Endothelial cell of umbilical vein (primary cell): ENCODE results near the gene CLDN22.

Source experiments
- CTCF ChIP-seq, 2 donors: IDR thresholded peaks; 1 replicate in 1 of 2; 2 replicates in 1 of 2; pipeline ENCODE4 v1.5.1; 2011; ENCODE audit warnings: low read length in 2 of 2, mild to moderate bottlenecking in 2 of 2, moderate library complexity in 2 of 2, control low read depth in 1 of 2, inconsistent platforms in 1 of 2, low read depth in 1 of 2; ENCODE audit not compliant: insufficient read depth in 1 of 2; ENCODE audit errors: extremely low read depth in 1 of 2
- EZH2 ChIP-seq: IDR thresholded peaks from 2 replicates; pipeline ENCODE4 v1.6.1; 2012; ENCODE audit warnings: borderline replicate concordance, low read depth, mild to moderate bottlenecking, moderate library complexity, low read length, inconsistent platforms; ENCODE audit not compliant: severe bottlenecking
- FOS ChIP-seq: IDR thresholded peaks from 2 replicates; pipeline ENCODE4 v1.6.1; 2011; ENCODE audit warnings: mild to moderate bottlenecking, low read length, moderate library complexity, borderline replicate concordance; ENCODE audit not compliant: insufficient read depth
- GATA2 ChIP-seq: IDR thresholded peaks from 2 replicates; pipeline ENCODE4 v1.7.0; 2011; ENCODE audit warnings: low read depth, mild to moderate bottlenecking, moderate library complexity, mixed read lengths, low read length; ENCODE audit not compliant: insufficient read length, insufficient read depth
- JUN ChIP-seq: IDR thresholded peaks from 2 replicates; pipeline ENCODE4 v1.6.1; 2011; ENCODE audit warnings: borderline replicate concordance, low read depth; ENCODE audit not compliant: insufficient read length, insufficient read depth
- MAX ChIP-seq: IDR thresholded peaks from 2 replicates; pipeline ENCODE4 v1.6.1; 2011; ENCODE audit not compliant: insufficient read depth, insufficient read length
- MYC ChIP-seq: IDR thresholded peaks from one replicate; pipeline ENCODE4 v1.6.1; 2011; ENCODE audit warnings: mild to moderate bottlenecking, low read depth, low read length
- POLR2A ChIP-seq: IDR thresholded peaks from 2 replicates; pipeline ENCODE4 v1.6.1; 2012; ENCODE audit warnings: low read depth, mild to moderate bottlenecking, control low read depth, low read length
- POLR2AphosphoS5 ChIP-seq: IDR thresholded peaks from 2 replicates; pipeline ENCODE4 v1.6.1; 2012; ENCODE audit warnings: low read depth, mild to moderate bottlenecking, control low read depth, low read length, moderate library complexity; ENCODE audit not compliant: insufficient read depth

GRCh38 chr4:183318656-183319055 lies 1.4 kb downstream of the CLDN22 start:
- TF ChIP-seq CTCF (IDR thresholded peaks at IDR 0.05; ENCODE audit: extremely low read depth in 1 of 2, insufficient read depth in 1 of 2, low read depth in 1 of 2, low read length in 2 of 2): no peak
- no peak for TF ChIP-seq POLR2AphosphoS5
- TF ChIP-seq EZH2: no peak
- no peak for TF ChIP-seq MAX
- TF ChIP-seq MYC: no peak
- TF ChIP-seq POLR2A: no peak
- TF ChIP-seq GATA2: no peak
- TF ChIP-seq FOS: no peak
- no peak for TF ChIP-seq JUN
